ENCODE results near the gene CST9. TPM values are rescaled to one million over a fixed set of nuclear protein-coding genes. Genes with fewer than 3 reads are reported as not detected.
A peak's percentile ranks its signal among the peaks of the same experiment; 100 is the strongest.

CST9 gene
- total and polyA plus RNA-seq, 2 of the 13 experiments (the other 11 are each of a cell fraction or from before 2014, with no cell fraction given) = 0.07 TPM; not detected in 1

DNA sequence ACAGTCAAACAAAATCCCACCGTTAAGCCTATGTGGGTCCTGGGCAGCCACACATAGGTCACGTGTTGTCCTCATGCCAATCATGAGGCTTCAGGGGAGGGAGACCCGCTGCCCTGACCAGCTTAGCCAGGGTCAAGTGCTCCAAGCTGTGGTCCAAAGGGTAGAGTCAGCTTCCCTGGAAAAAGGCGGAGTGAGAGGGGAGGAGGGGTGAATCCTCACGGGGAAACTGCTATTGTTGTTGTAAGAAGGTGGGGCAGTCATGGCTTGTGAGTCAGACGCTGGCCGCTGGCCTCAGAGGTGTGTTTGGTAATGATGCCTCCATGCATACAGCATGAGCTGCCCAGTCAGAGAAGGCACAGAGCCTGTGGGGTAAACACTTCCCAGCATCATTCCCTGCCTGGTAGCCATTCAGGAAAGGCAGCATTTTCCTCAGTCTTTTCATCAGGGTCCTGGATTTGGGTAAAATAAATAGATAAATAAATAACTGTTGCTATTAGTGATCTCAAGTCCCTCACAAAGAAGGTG, 23.4 kb upstream of the CST9 start (continued):
- TF ChIP-seq, protein P1, sequence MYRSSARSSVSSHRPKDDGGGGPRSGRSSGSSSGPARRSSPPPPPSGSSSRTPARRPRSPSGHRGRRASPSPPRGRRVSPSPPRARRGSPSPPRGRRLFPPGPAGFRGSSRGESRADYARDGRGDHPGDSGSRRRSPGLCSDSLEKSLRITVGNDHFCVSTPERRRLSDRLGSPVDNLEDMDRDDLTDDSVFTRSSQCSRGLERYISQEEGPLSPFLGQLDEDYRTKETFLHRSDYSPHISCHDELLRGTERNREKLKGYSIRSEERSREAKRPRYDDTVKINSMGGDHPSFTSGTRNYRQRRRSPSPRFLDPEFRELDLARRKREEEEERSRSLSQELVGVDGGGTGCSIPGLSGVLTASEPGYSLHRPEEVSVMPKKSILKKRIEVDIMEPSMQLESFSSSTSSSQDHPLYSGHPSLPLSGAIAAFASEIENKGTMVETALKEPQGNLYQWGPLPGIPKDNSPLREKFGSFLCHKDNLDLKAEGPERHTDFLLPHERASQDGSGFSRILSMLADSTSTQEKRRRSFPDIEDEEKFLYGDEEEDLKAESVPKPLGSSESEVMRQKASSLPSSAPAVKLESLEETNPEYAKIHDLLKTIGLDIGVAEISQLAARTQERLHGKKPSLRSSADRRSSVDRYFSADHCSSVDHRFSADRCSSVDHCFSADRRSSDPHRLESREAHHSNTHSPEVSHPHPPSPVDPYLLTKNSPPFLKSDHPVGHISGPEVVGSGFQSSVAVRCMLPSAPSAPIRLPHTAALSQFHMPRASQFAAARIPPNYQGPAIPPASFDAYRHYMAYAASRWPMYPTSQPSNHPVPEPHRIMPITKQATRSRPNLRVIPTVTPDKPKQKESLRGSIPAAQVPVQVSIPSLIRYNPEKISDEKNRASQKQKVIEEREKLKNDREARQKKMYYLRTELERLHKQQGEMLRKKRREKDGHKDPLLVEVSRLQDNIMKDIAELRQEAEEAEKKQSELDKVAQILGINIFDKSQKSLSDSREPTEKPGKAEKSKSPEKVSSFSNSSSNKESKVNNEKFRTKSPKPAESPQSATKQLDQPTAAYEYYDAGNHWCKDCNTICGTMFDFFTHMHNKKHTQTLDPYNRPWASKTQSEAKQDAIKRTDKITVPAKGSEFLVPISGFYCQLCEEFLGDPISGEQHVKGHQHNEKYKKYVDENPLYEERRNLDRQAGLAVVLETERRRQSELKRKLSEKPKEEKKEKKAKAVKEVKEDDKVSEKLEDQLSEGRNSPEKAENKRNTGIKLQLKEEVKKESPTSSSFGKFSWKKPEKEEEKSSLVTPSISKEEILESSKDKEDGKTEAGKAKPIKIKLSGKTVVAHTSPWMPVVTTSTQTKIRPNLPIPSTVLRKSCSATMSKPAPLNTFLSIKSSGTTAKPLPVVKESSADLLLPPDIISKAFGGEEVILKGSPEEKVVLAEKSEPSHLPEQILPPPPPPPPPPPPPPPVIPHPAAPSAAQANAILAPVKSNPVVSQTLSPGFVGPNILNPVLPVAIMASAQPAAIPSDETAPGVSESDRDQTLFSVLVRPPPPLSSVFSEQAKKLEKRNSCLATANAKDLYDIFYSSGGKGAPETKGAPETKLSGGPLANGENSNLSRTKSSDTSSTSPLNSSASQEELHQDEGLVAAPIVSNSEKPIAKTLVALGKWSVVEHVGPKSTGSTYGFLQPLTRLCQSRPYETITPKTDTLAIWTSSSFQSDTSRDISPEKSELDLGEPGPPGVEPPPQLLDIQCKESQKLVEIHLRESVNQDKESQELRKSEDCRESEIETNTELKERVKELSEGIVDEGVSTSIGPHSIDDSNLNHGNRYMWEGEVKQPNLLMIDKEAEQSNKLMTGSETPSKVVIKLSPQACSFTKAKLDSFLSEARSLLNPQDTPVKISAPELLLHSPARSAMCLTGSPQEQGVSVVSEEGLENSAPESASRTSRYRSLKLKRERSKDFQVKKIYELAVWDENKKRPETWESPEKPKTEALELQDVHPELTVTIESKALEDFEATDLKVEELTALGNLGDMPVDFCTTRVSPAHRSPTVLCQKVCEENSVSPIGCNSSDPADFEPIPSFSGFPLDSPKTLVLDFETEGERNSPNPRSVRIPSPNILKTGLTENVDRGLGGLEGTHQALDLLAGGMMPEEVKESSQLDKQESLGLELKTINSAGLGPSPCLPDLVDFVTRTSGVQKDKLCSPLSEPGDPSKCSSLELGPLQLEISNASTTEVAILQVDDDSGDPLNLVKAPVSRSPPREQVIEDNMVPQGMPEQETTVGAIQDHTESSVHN (CRISPR knock-in tag; IDR thresholded peaks at IDR 0.05) = no peak
- TF ChIP-seq, protein P2, sequence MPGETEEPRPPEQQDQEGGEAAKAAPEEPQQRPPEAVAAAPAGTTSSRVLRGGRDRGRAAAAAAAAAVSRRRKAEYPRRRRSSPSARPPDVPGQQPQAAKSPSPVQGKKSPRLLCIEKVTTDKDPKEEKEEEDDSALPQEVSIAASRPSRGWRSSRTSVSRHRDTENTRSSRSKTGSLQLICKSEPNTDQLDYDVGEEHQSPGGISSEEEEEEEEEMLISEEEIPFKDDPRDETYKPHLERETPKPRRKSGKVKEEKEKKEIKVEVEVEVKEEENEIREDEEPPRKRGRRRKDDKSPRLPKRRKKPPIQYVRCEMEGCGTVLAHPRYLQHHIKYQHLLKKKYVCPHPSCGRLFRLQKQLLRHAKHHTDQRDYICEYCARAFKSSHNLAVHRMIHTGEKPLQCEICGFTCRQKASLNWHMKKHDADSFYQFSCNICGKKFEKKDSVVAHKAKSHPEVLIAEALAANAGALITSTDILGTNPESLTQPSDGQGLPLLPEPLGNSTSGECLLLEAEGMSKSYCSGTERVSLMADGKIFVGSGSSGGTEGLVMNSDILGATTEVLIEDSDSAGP (CRISPR knock-in tag; IDR thresholded peaks at IDR 0.05; ENCODE audit: borderline replicate concordance) = peak; percentile 18; the same call in 1 of the 2 replicates
- TF ChIP-seq, protein P3, sequence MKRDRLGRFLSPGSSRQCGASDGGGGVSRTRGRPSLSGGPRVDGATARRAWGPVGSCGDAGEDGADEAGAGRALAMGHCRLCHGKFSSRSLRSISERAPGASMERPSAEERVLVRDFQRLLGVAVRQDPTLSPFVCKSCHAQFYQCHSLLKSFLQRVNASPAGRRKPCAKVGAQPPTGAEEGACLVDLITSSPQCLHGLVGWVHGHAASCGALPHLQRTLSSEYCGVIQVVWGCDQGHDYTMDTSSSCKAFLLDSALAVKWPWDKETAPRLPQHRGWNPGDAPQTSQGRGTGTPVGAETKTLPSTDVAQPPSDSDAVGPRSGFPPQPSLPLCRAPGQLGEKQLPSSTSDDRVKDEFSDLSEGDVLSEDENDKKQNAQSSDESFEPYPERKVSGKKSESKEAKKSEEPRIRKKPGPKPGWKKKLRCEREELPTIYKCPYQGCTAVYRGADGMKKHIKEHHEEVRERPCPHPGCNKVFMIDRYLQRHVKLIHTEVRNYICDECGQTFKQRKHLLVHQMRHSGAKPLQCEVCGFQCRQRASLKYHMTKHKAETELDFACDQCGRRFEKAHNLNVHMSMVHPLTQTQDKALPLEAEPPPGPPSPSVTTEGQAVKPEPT (CRISPR knock-in tag; IDR thresholded peaks at IDR 0.05; ENCODE audit: low read depth) = no peak
- TF ChIP-seq AGO2 (optimal IDR thresholded peaks at IDR 0.05; ENCODE audit: low read depth, low read length) (no peak), CEBPG (CRISPR knock-in tag; IDR thresholded peaks at IDR 0.05) (peak; percentile 75), HHEX (CRISPR knock-in tag; IDR thresholded peaks at IDR 0.05) (peak; percentile 76; the same call in 1 of the 2 replicates), NCOR1 (IDR thresholded peaks at IDR 0.05; ENCODE audit: borderline replicate concordance, low read length) (peak; percentile 96; the same call in 1 of the 2 replicates), WIZ (CRISPR knock-in tag; IDR thresholded peaks at IDR 0.05) (no peak; the same call in 1 of the 2 replicates), ZNF335 (CRISPR knock-in tag; IDR thresholded peaks at IDR 0.05) (peak; percentile 55; the same call in 1 of the 2 replicates), TBX2 (CRISPR knock-in tag; IDR thresholded peaks at IDR 0.05; ENCODE audit: borderline replicate concordance) (peak; percentile 97), TOPORS (CRISPR knock-in tag; IDR thresholded peaks at IDR 0.05) (peak; percentile 68; the same call in 1 of the 2 replicates)
- TF ChIP-seq, protein P4, sequence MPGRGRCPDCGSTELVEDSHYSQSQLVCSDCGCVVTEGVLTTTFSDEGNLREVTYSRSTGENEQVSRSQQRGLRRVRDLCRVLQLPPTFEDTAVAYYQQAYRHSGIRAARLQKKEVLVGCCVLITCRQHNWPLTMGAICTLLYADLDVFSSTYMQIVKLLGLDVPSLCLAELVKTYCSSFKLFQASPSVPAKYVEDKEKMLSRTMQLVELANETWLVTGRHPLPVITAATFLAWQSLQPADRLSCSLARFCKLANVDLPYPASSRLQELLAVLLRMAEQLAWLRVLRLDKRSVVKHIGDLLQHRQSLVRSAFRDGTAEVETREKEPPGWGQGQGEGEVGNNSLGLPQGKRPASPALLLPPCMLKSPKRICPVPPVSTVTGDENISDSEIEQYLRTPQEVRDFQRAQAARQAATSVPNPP (CRISPR knock-in tag; IDR thresholded peaks at IDR 0.05) = no peak; the same call in none of the 2 replicates
- TF ChIP-seq, protein P5, sequence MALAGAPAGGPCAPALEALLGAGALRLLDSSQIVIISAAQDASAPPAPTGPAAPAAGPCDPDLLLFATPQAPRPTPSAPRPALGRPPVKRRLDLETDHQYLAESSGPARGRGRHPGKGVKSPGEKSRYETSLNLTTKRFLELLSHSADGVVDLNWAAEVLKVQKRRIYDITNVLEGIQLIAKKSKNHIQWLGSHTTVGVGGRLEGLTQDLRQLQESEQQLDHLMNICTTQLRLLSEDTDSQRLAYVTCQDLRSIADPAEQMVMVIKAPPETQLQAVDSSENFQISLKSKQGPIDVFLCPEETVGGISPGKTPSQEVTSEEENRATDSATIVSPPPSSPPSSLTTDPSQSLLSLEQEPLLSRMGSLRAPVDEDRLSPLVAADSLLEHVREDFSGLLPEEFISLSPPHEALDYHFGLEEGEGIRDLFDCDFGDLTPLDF (CRISPR knock-in tag; IDR thresholded peaks at IDR 0.05) = no peak

All from HepG2 (cell line).